Astrocyte of the spinal cord (primary cell): ENCODE data around the gene TMEM74B.

Source experiments
- DNase-seq: peaks from one replicate; pipeline ENCODE4 v3.0.0; 2011; ENCODE audit warnings: low read depth, low spot score
- H3K4me3 ChIP-seq: 2 replicates; pipeline ENCODE4 v1.5.1; 2011; ENCODE audit warnings: low read depth, mild to moderate bottlenecking, low read length, moderate library complexity
- CTCF ChIP-seq: IDR thresholded peaks from 2 replicates; pipeline ENCODE4 v1.5.1; 2012; ENCODE audit warnings: low read depth, mild to moderate bottlenecking, low read length, inconsistent platforms
- in situ Hi-C: cut with HindIII; loops from 2 replicates; pipeline ENCODE4 v1.10.0; 2017; ENCODE audit warnings: low sequenced_read_pairs

Gene TMEM74B

GRCh38 chr20:1197801-1198200 lies 13.0 kb upstream of the TMEM74B start:
- no peak for DNase-seq
- no peak for TF ChIP-seq CTCF
- H3K4me3 ChIP-seq = no peak overlapping the region
- in situ Hi-C loops = no loop called here

GRCh38 chr20:1196634-1197033 lies 11.9 kb upstream of the TMEM74B start:
- in situ Hi-C loops = no loop called here

GRCh38 chr20:1195226-1195625 lies 10.4 kb upstream of the TMEM74B start:
- no peak for DNase-seq
- in situ Hi-C loops = no loop called here
- no peak overlapping the region for H3K4me3 ChIP-seq
- TF ChIP-seq CTCF = no peak

More at GRCh38 chr20:1196634-1197033, 11.9 kb upstream of the TMEM74B start:
- TF ChIP-seq CTCF = no peak
- DNase-seq = no peak
- no peak overlapping the region for H3K4me3 ChIP-seq

GRCh38 chr20:1191299-1191698 lies 6.5 kb upstream of the TMEM74B start:
- H3K4me3 ChIP-seq = no peak overlapping the region
- in situ Hi-C loops = no loop called here
- TF ChIP-seq CTCF = no peak
- no peak for DNase-seq

- no peak for TF ChIP-seq CTCF
- DNase-seq = no peak
- H3K4me3 ChIP-seq = no peak overlapping the region
- in situ Hi-C loops = no loop called here
Observed at GRCh38 chr20:1190847-1191246, 6.1 kb upstream of the TMEM74B start.

- TF ChIP-seq CTCF = no peak
- no peak overlapping the region for H3K4me3 ChIP-seq
- no peak for DNase-seq
- in situ Hi-C loops = no loop called here
Observed at GRCh38 chr20:1189827-1190226, 5.0 kb upstream of the TMEM74B start.

GRCh38 chr20:1188347-1188746 lies 3.6 kb upstream of the TMEM74B start:
- in situ Hi-C loops = no loop called here
- no peak for DNase-seq

More at GRCh38 chr20:1188347-1188746, 3.6 kb upstream of the TMEM74B start:
- TF ChIP-seq CTCF = no peak
- H3K4me3 ChIP-seq = no peak overlapping the region
